HFFc6 (cell line): ENCODE results near the gene CT45A9. TPM values are rescaled to one million over a fixed set of nuclear protein-coding genes. Genes with fewer than 3 reads are reported as not detected.
"Not testable (repeated sequence)": the region's sequence is repeated elsewhere in the genome, so short reads cannot be mapped to it uniquely, and the experiment has no call there.

Experiments
- DNase-seq: peaks from one replicate; pipeline ENCODE4 v3.0.0-alpha.2; 2018
- H3K27ac Mint-ChIP-seq: 2 replicates; pipeline ENCODE4 v1.8.0; 2020; ENCODE audit warnings: mild to moderate bottlenecking, mixed read lengths
- H3K27me3 Mint-ChIP-seq: 2 replicates; pipeline ENCODE4 v1.8.0; 2021; ENCODE audit warnings: mild to moderate bottlenecking, moderate library complexity, mixed read lengths; ENCODE audit not compliant: insufficient read depth
- H3K36me3 Mint-ChIP-seq: 2 replicates; pipeline ENCODE4 v1.8.0; 2021; ENCODE audit warnings: low read depth, mixed read lengths
- H3K4me1 Mint-ChIP-seq: 2 replicates; pipeline ENCODE4 v1.8.0; 2020; ENCODE audit warnings: low read depth, mixed read lengths
- H3K4me3 Mint-ChIP-seq: 2 replicates; pipeline ENCODE4 v1.8.0; 2020; ENCODE audit warnings: mild to moderate bottlenecking, moderate library complexity, mixed read lengths
- H3K9me3 Mint-ChIP-seq: 2 replicates; pipeline ENCODE4 v1.8.0; 2020; ENCODE audit warnings: mild to moderate bottlenecking, mixed read lengths
- CTCF ChIP-seq: fragments of 200-600 bp; sonication (generic); IDR thresholded peaks from 2 replicates; pipeline ENCODE4 v1.5.0; 2021; ENCODE audit warnings: antibody characterized with exemption, mild to moderate bottlenecking
- total RNA-seq, 6 experiments: library from RNA; stranded (reverse); fragmentation: NEBNext Ultra II Directional; extraction: Animal tissue kit (Norgen Biotek cat#: 25700); gene quantifications; 2 replicates in 1 of 6; 3 replicates in 5 of 6; pipeline ENCODE4 v1.2.3, GENCODE V29; 2021

CT45A9 gene
- total RNA-seq, 6 experiments from 2014 or later = not detected

DNA sequence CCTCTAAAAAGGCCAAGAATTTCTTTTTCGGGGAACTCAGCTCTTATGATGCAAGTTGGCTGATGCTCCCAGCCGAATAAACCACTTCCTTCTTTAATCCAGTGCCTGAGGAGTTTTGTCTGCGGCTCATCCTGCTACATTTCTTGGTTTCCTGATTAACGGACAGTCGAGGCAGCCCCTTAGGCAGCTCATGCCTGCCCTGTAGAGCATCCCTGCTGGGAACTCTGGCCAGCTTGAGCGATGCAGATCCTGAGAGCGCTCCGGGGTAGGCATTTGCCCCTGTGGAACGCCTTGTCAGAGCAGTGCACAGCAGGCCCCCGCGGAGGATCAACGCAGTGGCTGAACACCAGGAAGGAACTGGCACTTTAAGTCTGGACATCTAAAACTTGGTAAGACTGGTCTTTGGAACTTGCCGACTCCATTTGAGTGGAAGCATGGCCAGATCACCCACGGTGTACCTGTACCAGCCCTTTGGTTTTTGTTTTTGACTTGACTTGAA, 18.5 kb upstream of the CT45A9 start:
- TF ChIP-seq CTCF = no peak
- Mint-ChIP-seq H3K27ac (no peak overlapping the region), H3K9me3 (no peaks in the 10 kb centered on the region), H3K4me3 (no peak overlapping the region), H3K27me3 (peaks cover 2% of the 10 kb centered on the region; the same call in 1 of the 2 replicates), H3K4me1 (no peaks in the 10 kb centered on the region), H3K36me3 (no peaks in the 10 kb centered on the region)
- no peak for DNase-seq

- not testable (repeated sequence) for H3K9me3 Mint-ChIP-seq, H3K4me1 Mint-ChIP-seq, H3K27ac Mint-ChIP-seq, H3K27me3 Mint-ChIP-seq, DNase-seq, H3K4me3 Mint-ChIP-seq, H3K36me3 Mint-ChIP-seq
- TF ChIP-seq CTCF = peak; percentile 14; the same call in 1 of the 2 replicates
Measured at GRCh38 chrX:135888976-135889375, 17.4 kb upstream of the CT45A9 start.

DNA sequence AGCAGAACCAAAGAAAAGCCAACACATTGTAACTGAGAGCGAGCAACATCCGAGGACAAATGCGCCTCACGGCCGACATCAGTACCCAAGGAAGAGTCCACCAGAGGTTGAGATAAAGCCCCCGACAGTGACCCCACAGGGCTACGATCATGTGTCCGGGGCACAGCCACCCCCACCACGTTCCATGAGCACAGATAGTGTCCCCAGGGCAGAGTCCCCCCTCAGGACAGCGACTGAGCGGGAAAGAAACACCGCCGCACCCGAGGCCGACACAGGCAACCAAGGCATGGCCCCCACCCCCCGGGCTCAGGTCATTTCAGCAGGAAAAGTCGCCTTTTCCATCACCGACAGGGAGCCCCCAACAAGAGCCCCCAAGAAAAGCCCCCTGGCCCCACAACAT, 16.6 kb upstream of the CT45A9 start:
- H3K4me1 Mint-ChIP-seq, DNase-seq, H3K9me3 Mint-ChIP-seq, H3K27ac Mint-ChIP-seq, H3K36me3 Mint-ChIP-seq, H3K27me3 Mint-ChIP-seq, H3K4me3 Mint-ChIP-seq: not testable (repeated sequence)

- H3K27me3 Mint-ChIP-seq, H3K4me1 Mint-ChIP-seq, H3K27ac Mint-ChIP-seq, H3K9me3 Mint-ChIP-seq, DNase-seq, H3K4me3 Mint-ChIP-seq, H3K36me3 Mint-ChIP-seq: not testable (repeated sequence)
Measured at GRCh38 chrX:135882741-135883140, 11.1 kb upstream of the CT45A9 start.

GRCh38 chrX:135854438-135854837, 17.2 kb downstream of the CT45A9 start, which contains the start of gene CT45A8:
TSS of gene CT45A8 (minus strand) at chrX:135854538. CDS start at chrX:135850783, 3,755 bp downstream.
- not testable (repeated sequence) for H3K27me3 Mint-ChIP-seq, H3K27ac Mint-ChIP-seq, H3K4me1 Mint-ChIP-seq, DNase-seq, H3K4me3 Mint-ChIP-seq, H3K9me3 Mint-ChIP-seq, H3K36me3 Mint-ChIP-seq

GRCh38 chrX:135837180-135837579, 34.4 kb downstream of the CT45A9 start, which contains the start of gene CT45A7:
TSS of gene CT45A7 (minus strand) at chrX:135837280. CDS start at chrX:135833533, 3,747 bp downstream.
- DNase-seq, H3K4me1 Mint-ChIP-seq, H3K4me3 Mint-ChIP-seq, H3K9me3 Mint-ChIP-seq, H3K27me3 Mint-ChIP-seq, H3K27ac Mint-ChIP-seq, H3K36me3 Mint-ChIP-seq: not testable (repeated sequence)

- not testable (repeated sequence) for H3K4me1 Mint-ChIP-seq, H3K27me3 Mint-ChIP-seq, H3K27ac Mint-ChIP-seq, H3K9me3 Mint-ChIP-seq, H3K36me3 Mint-ChIP-seq, H3K4me3 Mint-ChIP-seq, DNase-seq
Measured at GRCh38 chrX:135819912-135820311, 51.7 kb downstream of the CT45A9 start, which contains the start of gene CT45A2. TSS of gene CT45A2 (minus strand) at chrX:135820012. CDS start at chrX:135816265, 3,747 bp downstream.

Other genes with a start within 250 kb of the CT45A9 start
- gene CT45A1, start 158.2 kb downstream of the CT45A9 start, total RNA-seq = not detected
- gene CT45A3, start 103.6 kb downstream of the CT45A9 start, total RNA-seq = not detected
- gene CT45A5, start 86.3 kb downstream of the CT45A9 start, total RNA-seq = not detected
- gene CT45A6, start 69.0 kb downstream of the CT45A9 start, total RNA-seq = not detected
- gene CT45A2, start 51.8 kb downstream of the CT45A9 start, total RNA-seq = not detected
- not detected for gene CT45A7, start 34.5 kb downstream of the CT45A9 start, total RNA-seq
- gene CT45A8, start 17.3 kb downstream of the CT45A9 start, total RNA-seq = not detected
- not detected for gene CT45A10, start 21.6 kb upstream of the CT45A9 start, total RNA-seq
- gene SAGE1, start 21.9 kb upstream of the CT45A9 start, total RNA-seq = not detected
- 10 to 100 TPM; 28.5 to 34.4 (median 31.5) TPM for gene MMGT1, start 102.2 kb upstream of the CT45A9 start, total RNA-seq
- 10 to 100 TPM; 16.0 to 22.7 (median 18.6) TPM for gene SLC9A6, start 113.6 kb upstream of the CT45A9 start, total RNA-seq